ENCODE data around the gene APCDD1L.

DNA sequence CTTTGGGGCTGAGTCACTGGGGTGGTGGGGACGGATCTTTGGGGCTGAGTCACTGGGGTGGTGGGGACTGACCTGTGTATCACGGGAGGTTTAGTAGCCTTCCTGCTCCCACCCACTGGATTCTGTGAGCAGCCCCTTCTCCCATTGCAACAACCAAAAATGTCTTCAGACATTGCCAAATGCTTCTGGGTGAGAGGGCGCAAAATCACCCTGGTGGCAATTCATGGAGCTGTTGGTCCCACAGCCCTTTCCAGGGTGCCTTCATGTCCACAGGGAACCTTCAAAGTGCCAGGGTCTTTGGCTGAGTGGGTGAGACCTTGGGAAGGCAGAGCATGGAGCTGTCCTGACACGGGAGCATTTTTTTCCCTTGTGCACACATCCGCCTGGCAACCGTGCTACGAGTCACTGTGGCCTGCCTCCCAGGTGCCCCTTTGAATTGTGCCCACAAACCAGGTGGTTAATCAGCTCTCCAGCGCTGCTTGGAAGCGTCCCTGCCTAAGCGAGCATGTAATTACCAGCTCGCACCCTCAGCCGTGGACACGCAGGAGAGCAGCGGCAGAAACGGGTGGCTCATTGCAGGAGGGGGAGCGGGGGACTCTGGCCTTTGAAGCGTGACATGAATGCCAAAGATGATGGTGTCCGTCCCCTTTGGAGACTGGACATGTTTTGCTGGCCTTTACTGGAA, 27.4 kb upstream of the APCDD1L start:
- TF ChIP-seq, protein P1, sequence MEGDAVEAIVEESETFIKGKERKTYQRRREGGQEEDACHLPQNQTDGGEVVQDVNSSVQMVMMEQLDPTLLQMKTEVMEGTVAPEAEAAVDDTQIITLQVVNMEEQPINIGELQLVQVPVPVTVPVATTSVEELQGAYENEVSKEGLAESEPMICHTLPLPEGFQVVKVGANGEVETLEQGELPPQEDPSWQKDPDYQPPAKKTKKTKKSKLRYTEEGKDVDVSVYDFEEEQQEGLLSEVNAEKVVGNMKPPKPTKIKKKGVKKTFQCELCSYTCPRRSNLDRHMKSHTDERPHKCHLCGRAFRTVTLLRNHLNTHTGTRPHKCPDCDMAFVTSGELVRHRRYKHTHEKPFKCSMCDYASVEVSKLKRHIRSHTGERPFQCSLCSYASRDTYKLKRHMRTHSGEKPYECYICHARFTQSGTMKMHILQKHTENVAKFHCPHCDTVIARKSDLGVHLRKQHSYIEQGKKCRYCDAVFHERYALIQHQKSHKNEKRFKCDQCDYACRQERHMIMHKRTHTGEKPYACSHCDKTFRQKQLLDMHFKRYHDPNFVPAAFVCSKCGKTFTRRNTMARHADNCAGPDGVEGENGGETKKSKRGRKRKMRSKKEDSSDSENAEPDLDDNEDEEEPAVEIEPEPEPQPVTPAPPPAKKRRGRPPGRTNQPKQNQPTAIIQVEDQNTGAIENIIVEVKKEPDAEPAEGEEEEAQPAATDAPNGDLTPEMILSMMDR (IDR thresholded peaks at IDR 0.05): no peak
- TF ChIP-seq POLR2A (IDR thresholded peaks at IDR 0.05): no peak

All from upper lobe of left lung (tissue), 4 donors.